Measurements from ENCODE around the gene BUD13. TPM values are rescaled to one million over a fixed set of nuclear protein-coding genes. Genes with fewer than 3 reads are reported as not detected.

Gene BUD13
- total RNA-seq, 1 experiment from 2014 or later = 22.9 TPM

GRCh38 chr11:116733043-116733755 lies 39.6 kb downstream of the BUD13 start:
- no peak overlapping the region for H3K9ac ChIP-seq (ENCODE audit: low read length)
- no peaks in the 10 kb centered on the region for H4K20me1 ChIP-seq (ENCODE audit: insufficient read depth)
- H3K9me2 ChIP-seq (ENCODE audit: insufficient read depth) = no peaks in the 10 kb centered on the region
- H3K36me3 ChIP-seq (ENCODE audit: control insufficient read depth in 1 of 2, insufficient read depth in 2 of 2, low read length in 2 of 2) = no peaks in the 10 kb centered on the region
- no peak overlapping the region for H3K4me2 ChIP-seq (ENCODE audit: low read length)
- intact Hi-C loops (cut with micrococcal nuclease) = no loop called here
- H3K9me3 ChIP-seq (ENCODE audit: control insufficient read depth in 1 of 2, insufficient read depth in 1 of 2, low read depth in 1 of 2, low read length in 2 of 2) = no peaks in the 10 kb centered on the region
- TF ChIP-seq EZH2 (IDR thresholded peaks at IDR 0.05) (no peak), REST (IDR thresholded peaks at IDR 0.05; ENCODE audit: low read depth) (no peak), CEBPB (IDR thresholded peaks at IDR 0.05; ENCODE audit: low read depth) (no peak)
- H3K4me1 ChIP-seq (ENCODE audit: control insufficient read depth in 1 of 2, insufficient read depth in 2 of 2, low read length in 2 of 2) = peaks cover 0 to 4% of the 10 kb centered on the region in 2 experiments; a peak in 1 of 4 replicates
- ChIA-PET RAD21 (ENCODE audit: low non-redundant PET in 1 of 2, low total read pairs in 2 of 2, uncharacterized antibody in 2 of 2, unreplicated experiment in 2 of 2) (interaction anchor here in 1 of 2 experiments (1.1 kb wide), 1 partner anchor 103 kb away, joined by 3 read pairs; no protein-coding TSS in a partner anchor), CTCF (interaction anchor here (0.8 to 2.2 kb wide), 9 partner anchors 10 to 494 kb away, joined by 3 to 13 read pairs (median 5); partner anchors contain the start of genes APOA1 and APOA5), POLR2A (no interaction called here)
- H3K27ac ChIP-seq (ENCODE audit: low read depth, low read length) = no peak overlapping the region
- no TSS peak for BruUV-seq (replicated peaks)
- no peaks in the 10 kb centered on the region for H3K79me2 ChIP-seq (ENCODE audit: insufficient read depth, low read length)
- no peak overlapping the region for H2AFZ ChIP-seq (ENCODE audit: low read depth, low read length, poor library complexity, severe bottlenecking)
- no peak overlapping the region for H3K4me3 ChIP-seq (replicated peaks in 1 of 2; ENCODE audit: low read depth in 1 of 2, low read length in 2 of 2)
- no peaks in the 10 kb centered on the region for H3K27me3 ChIP-seq (ENCODE audit: insufficient read depth, low read length)
- ATAC-seq (peak; percentile 23), DNase-seq (ENCODE audit: low read depth, low spot score) (no peak)

All from HCT116 (cell line).